HFFc6 (cell line): ENCODE data around the gene USP37. TPM values are rescaled to one million over a fixed set of nuclear protein-coding genes. Genes with fewer than 3 reads are reported as not detected.

Source experiments
- DNase-seq: peaks from one replicate; pipeline ENCODE4 v3.0.0-alpha.2; 2018
- H3K27ac Mint-ChIP-seq: 2 replicates; pipeline ENCODE4 v1.8.0; 2020; ENCODE audit warnings: mild to moderate bottlenecking, mixed read lengths
- H3K27me3 Mint-ChIP-seq: 2 replicates; pipeline ENCODE4 v1.8.0; 2021; ENCODE audit warnings: mild to moderate bottlenecking, moderate library complexity, mixed read lengths; ENCODE audit not compliant: insufficient read depth
- H3K36me3 Mint-ChIP-seq: 2 replicates; pipeline ENCODE4 v1.8.0; 2021; ENCODE audit warnings: low read depth, mixed read lengths
- H3K4me1 Mint-ChIP-seq: 2 replicates; pipeline ENCODE4 v1.8.0; 2020; ENCODE audit warnings: low read depth, mixed read lengths
- H3K4me3 Mint-ChIP-seq: 2 replicates; pipeline ENCODE4 v1.8.0; 2020; ENCODE audit warnings: mild to moderate bottlenecking, moderate library complexity, mixed read lengths
- H3K9me3 Mint-ChIP-seq: 2 replicates; pipeline ENCODE4 v1.8.0; 2020; ENCODE audit warnings: mild to moderate bottlenecking, mixed read lengths
- CTCF ChIP-seq: fragments of 200-600 bp; sonication (generic); IDR thresholded peaks from 2 replicates; pipeline ENCODE4 v1.5.0; 2021; ENCODE audit warnings: antibody characterized with exemption, mild to moderate bottlenecking
- total RNA-seq, 6 experiments: library from RNA; stranded (reverse); fragmentation: NEBNext Ultra II Directional; extraction: Animal tissue kit (Norgen Biotek cat#: 25700); gene quantifications; 2 replicates in 1 of 6; 3 replicates in 5 of 6; pipeline ENCODE4 v1.2.3, GENCODE V29; 2021

USP37 gene
- total RNA-seq, 6 experiments from 2014 or later, result 6.1 to 7.4 (median 6.8) TPM

- no peaks in the 10 kb centered on the region for H3K9me3 Mint-ChIP-seq
- peak; percentile 80 for TF ChIP-seq CTCF
- H3K4me3 Mint-ChIP-seq, result no peak overlapping the region
- H3K36me3 Mint-ChIP-seq, result peaks cover 5% of the 10 kb centered on the region
- H3K4me1 Mint-ChIP-seq, result no peaks in the 10 kb centered on the region
- peak; percentile 15 for DNase-seq
- H3K27ac Mint-ChIP-seq, result no peak overlapping the region
- no peaks in the 10 kb centered on the region for H3K27me3 Mint-ChIP-seq
Measured at GRCh38 chr2:218465987-218466633, 102.0 kb downstream of the USP37 start.

- Mint-ChIP-seq H3K27me3 (no peaks in the 10 kb centered on the region), H3K27ac (no peak overlapping the region), H3K9me3 (no peaks in the 10 kb centered on the region), H3K4me3 (no peak overlapping the region), H3K4me1 (no peaks in the 10 kb centered on the region), H3K36me3 (peaks cover 17% of the 10 kb centered on the region)
- no peak for TF ChIP-seq CTCF
- no peak for DNase-seq
Measured at GRCh38 chr2:218458598-218458997, 109.6 kb downstream of the USP37 start.

- no peak overlapping the region for H3K27ac Mint-ChIP-seq
- H3K4me1 Mint-ChIP-seq, result no peaks in the 10 kb centered on the region
Measured at GRCh38 chr2:218456849-218457248, 111.3 kb downstream of the USP37 start.

GRCh38 chr2:218452079-218452478 is 116.1 kb downstream of the USP37 start:
- Mint-ChIP-seq H3K27me3 (no peaks in the 10 kb centered on the region), H3K36me3 (peaks cover 12% of the 10 kb centered on the region), H3K27ac (no peak overlapping the region), H3K4me1 (peaks cover 11% of the 10 kb centered on the region), H3K4me3 (no peak overlapping the region), H3K9me3 (no peaks in the 10 kb centered on the region)
- no peak for TF ChIP-seq CTCF
- no peak for DNase-seq

More at GRCh38 chr2:218456849-218457248, 111.3 kb downstream of the USP37 start:
- no peak overlapping the region for H3K4me3 Mint-ChIP-seq
- no peaks in the 10 kb centered on the region for H3K27me3 Mint-ChIP-seq
- H3K9me3 Mint-ChIP-seq, result no peaks in the 10 kb centered on the region
- no peak for TF ChIP-seq CTCF
- DNase-seq, result no peak
- H3K36me3 Mint-ChIP-seq, result peaks cover 12% of the 10 kb centered on the region

GRCh38 chr2:218448934-218449333 is 119.2 kb downstream of the USP37 start:
- Mint-ChIP-seq H3K4me1 (peaks cover 11% of the 10 kb centered on the region), H3K27ac (peak overlapping the region; percentile 48; the same call in 1 of the 2 replicates), H3K4me3 (no peak overlapping the region), H3K27me3 (no peaks in the 10 kb centered on the region), H3K9me3 (no peaks in the 10 kb centered on the region), H3K36me3 (no peaks in the 10 kb centered on the region)
- no peak for TF ChIP-seq CTCF
- peak; percentile 33 for DNase-seq
